Astrocyte (in vitro differentiated cells and primary cell): ENCODE results near the gene STUB1.

Experiments used
- CTCF ChIP-seq: IDR thresholded peaks from 2 replicates; pipeline ENCODE4 v1.5.1; 2011; ENCODE audit warnings: low read depth, mild to moderate bottlenecking, inconsistent platforms, low read length, moderate library complexity; ENCODE audit not compliant: insufficient read depth
- EZH2 ChIP-seq: IDR thresholded peaks from 2 replicates; pipeline ENCODE4 v1.6.1; 2012; ENCODE audit warnings: mild to moderate bottlenecking, low read length, inconsistent platforms; ENCODE audit not compliant: insufficient read depth

GRCh38 chr16:720990-721764 is 41.0 kb downstream of the STUB1 start, which contains the start of gene ANTKMT:
- TF ChIP-seq CTCF (no peak), EZH2 (no peak)
